Measurements from ENCODE around the gene PRKX. TPM values are rescaled to one million over a fixed set of nuclear protein-coding genes. Genes with fewer than 3 reads are reported as not detected.
"Not testable (repeated sequence)": the region's sequence is repeated elsewhere in the genome, so short reads cannot be mapped to it uniquely, and the experiment has no call there.

Gene PRKX
- total RNA-seq (8.3 TPM), polyA plus RNA-seq (3.4 TPM)

- H3K4me3 ChIP-seq (ENCODE audit: low read depth, low read length), result peak within 1 kb of the TSS; percentile 79
- no peaks in the 10 kb centered on the region for H3K4me1 ChIP-seq (ENCODE audit: insufficient read depth)
- peak within 1 kb of the TSS; percentile 32 for H3K27ac ChIP-seq (ENCODE audit: low read depth)
- DNase-seq (ENCODE audit: extremely low spot score), result no peak
- H3K36me3 ChIP-seq (ENCODE audit: insufficient read depth), result no peaks in the 10 kb centered on the region
- WGBS, result under 1% methylated on average over 70 of the region's 97 CpGs
These were observed at the start of gene PRKX for GRCh38 chrX:3713225-3713936. TSS of gene PRKX (minus strand) at chrX:3713649. CDS start at chrX:3713253, 396 bp downstream.

- Histone ChIP-seq H3K27ac (ENCODE audit: low read depth) (no peak overlapping the region), H3K4me3 (ENCODE audit: low read depth, low read length) (no peak overlapping the region), H3K36me3 (ENCODE audit: insufficient read depth) (no peaks in the 10 kb centered on the region), H3K4me1 (ENCODE audit: insufficient read depth) (no peaks in the 10 kb centered on the region)
- WGBS, result 38% methylated on average over 2 of the region's 2 CpGs
- DNase-seq (ENCODE audit: extremely low spot score), result no peak
These were observed 49.7 kb upstream of the PRKX start for GRCh38 chrX:3763111-3763510.

GRCh38 chrX:3757510-3758025, 44.1 kb upstream of the PRKX start:
- Histone ChIP-seq H3K4me1 (ENCODE audit: insufficient read depth) (no peaks in the 10 kb centered on the region), H3K4me3 (ENCODE audit: low read depth, low read length) (no peak overlapping the region), H3K27ac (ENCODE audit: low read depth) (no peak overlapping the region), H3K36me3 (ENCODE audit: insufficient read depth) (no peaks in the 10 kb centered on the region)
- WGBS, result 72% methylated on average over 5 of the region's 5 CpGs
- no peak for DNase-seq (ENCODE audit: extremely low spot score)

- Histone ChIP-seq H3K36me3 (ENCODE audit: insufficient read depth) (no peaks in the 10 kb centered on the region), H3K4me1 (ENCODE audit: insufficient read depth) (no peaks in the 10 kb centered on the region), H3K4me3 (ENCODE audit: low read depth, low read length) (no peak overlapping the region), H3K27ac (ENCODE audit: low read depth) (no peak overlapping the region)
- 32% methylated on average over 3 of the region's 3 CpGs for WGBS
- no peak for DNase-seq (ENCODE audit: extremely low spot score)
These were observed 34.7 kb upstream of the PRKX start for GRCh38 chrX:3748052-3748559.

- H3K27ac ChIP-seq (ENCODE audit: low read depth), result no peak overlapping the region
- no peaks in the 10 kb centered on the region for H3K36me3 ChIP-seq (ENCODE audit: insufficient read depth)
- WGBS, result 56% methylated on average over 8 of the region's 8 CpGs
- DNase-seq (ENCODE audit: extremely low spot score), result no peak
- no peaks in the 10 kb centered on the region for H3K4me1 ChIP-seq (ENCODE audit: insufficient read depth)
- no peak overlapping the region for H3K4me3 ChIP-seq (ENCODE audit: low read depth, low read length)
These were observed 30.5 kb upstream of the PRKX start for GRCh38 chrX:3743801-3744439.

GRCh38 chrX:3740946-3741345, 27.5 kb upstream of the PRKX start:
- not testable (repeated sequence) for H3K36me3 ChIP-seq (ENCODE audit: insufficient read depth); H3K27ac ChIP-seq (ENCODE audit: low read depth); H3K4me3 ChIP-seq (ENCODE audit: low read depth, low read length); DNase-seq (ENCODE audit: extremely low spot score); H3K4me1 ChIP-seq (ENCODE audit: insufficient read depth)
- WGBS, result 86% methylated on average over 8 of the region's 8 CpGs

- H3K27ac ChIP-seq (ENCODE audit: low read depth), result no peak overlapping the region
- H3K4me1 ChIP-seq (ENCODE audit: insufficient read depth), result no peaks in the 10 kb centered on the region
- H3K36me3 ChIP-seq (ENCODE audit: insufficient read depth), result no peaks in the 10 kb centered on the region
- no peak overlapping the region for H3K4me3 ChIP-seq (ENCODE audit: low read depth, low read length)
- no peak for DNase-seq (ENCODE audit: extremely low spot score)
These were observed 25.1 kb upstream of the PRKX start for GRCh38 chrX:3738509-3738908.

GRCh38 chrX:3736536-3736935, 23.1 kb upstream of the PRKX start:
- DNase-seq (ENCODE audit: extremely low spot score); H3K4me1 ChIP-seq (ENCODE audit: insufficient read depth); H3K27ac ChIP-seq (ENCODE audit: low read depth); H3K36me3 ChIP-seq (ENCODE audit: insufficient read depth); H3K4me3 ChIP-seq (ENCODE audit: low read depth, low read length): not testable (repeated sequence)
- 91% methylated on average over 11 of the region's 11 CpGs for WGBS

GRCh38 chrX:3735891-3736290, 22.4 kb upstream of the PRKX start:
- H3K4me3 ChIP-seq (ENCODE audit: low read depth, low read length); H3K36me3 ChIP-seq (ENCODE audit: insufficient read depth): not testable (repeated sequence)
- 76% methylated on average over 6 of the region's 6 CpGs for WGBS

GRCh38 chrX:3734456-3734855, 21.0 kb upstream of the PRKX start:
- WGBS, result 90% methylated on average over 4 of the region's 4 CpGs
- not testable (repeated sequence) for H3K4me1 ChIP-seq (ENCODE audit: insufficient read depth); H3K36me3 ChIP-seq (ENCODE audit: insufficient read depth); H3K4me3 ChIP-seq (ENCODE audit: low read depth, low read length); DNase-seq (ENCODE audit: extremely low spot score); H3K27ac ChIP-seq (ENCODE audit: low read depth)

More at GRCh38 chrX:3735891-3736290, 22.4 kb upstream of the PRKX start:
- DNase-seq (ENCODE audit: extremely low spot score); H3K4me1 ChIP-seq (ENCODE audit: insufficient read depth); H3K27ac ChIP-seq (ENCODE audit: low read depth): not testable (repeated sequence)

- Histone ChIP-seq H3K27ac (ENCODE audit: low read depth) (no peak overlapping the region), H3K4me1 (ENCODE audit: insufficient read depth) (no peaks in the 10 kb centered on the region), H3K36me3 (ENCODE audit: insufficient read depth) (no peaks in the 10 kb centered on the region), H3K4me3 (ENCODE audit: low read depth, low read length) (no peak overlapping the region)
- WGBS, result 95% methylated on average over 7 of the region's 7 CpGs
- DNase-seq (ENCODE audit: extremely low spot score), result no peak
These were observed 19.6 kb upstream of the PRKX start for GRCh38 chrX:3733043-3733430.

GRCh38 chrX:3732326-3733042, 19.0 kb upstream of the PRKX start:
- not testable (repeated sequence) for DNase-seq (ENCODE audit: extremely low spot score); H3K27ac ChIP-seq (ENCODE audit: low read depth); H3K36me3 ChIP-seq (ENCODE audit: insufficient read depth); H3K4me3 ChIP-seq (ENCODE audit: low read depth, low read length); H3K4me1 ChIP-seq (ENCODE audit: insufficient read depth)
- 91% methylated on average over 15 of the region's 15 CpGs for WGBS

GRCh38 chrX:3728454-3728853, 15.0 kb upstream of the PRKX start:
- 21% methylated on average over 9 of the region's 9 CpGs for WGBS
- Histone ChIP-seq H3K27ac (ENCODE audit: low read depth) (no peak overlapping the region), H3K4me3 (ENCODE audit: low read depth, low read length) (no peak overlapping the region), H3K4me1 (ENCODE audit: insufficient read depth) (no peaks in the 10 kb centered on the region), H3K36me3 (ENCODE audit: insufficient read depth) (no peaks in the 10 kb centered on the region)
- DNase-seq (ENCODE audit: extremely low spot score), result no peak

Data from urinary bladder (tissue), 4 donors.